GM19043 (cell line): ENCODE measurements around the gene TRIP12.
A peak's percentile ranks its signal among the peaks of the same experiment; 100 is the strongest.
"Not testable (repeated sequence)": the region's sequence is repeated elsewhere in the genome, so short reads cannot be mapped to it uniquely, and the experiment has no call there.

Source experiments
- ATAC-seq: cut with Tn5 transposase; IDR thresholded peaks from one replicate; pipeline ENCODE4 v1.9.1; 2021; ENCODE audit warnings: low read depth; ENCODE audit not compliant: unreplicated experiment

Gene TRIP12

GRCh38 chr2:229880892-229881586 is 40.8 kb downstream of the TRIP12 start:
- no peak for ATAC-seq

- no peak for ATAC-seq
Measured at GRCh38 chr2:229879191-229879950, 42.4 kb downstream of the TRIP12 start.

- ATAC-seq: no peak
Measured at GRCh38 chr2:229875549-229875948, 46.3 kb downstream of the TRIP12 start.

- ATAC-seq: no peak
Measured at GRCh38 chr2:229874647-229875046, 47.2 kb downstream of the TRIP12 start.

- peak; percentile 95 for ATAC-seq
Measured at GRCh38 chr2:229873123-229873581, 48.7 kb downstream of the TRIP12 start.

DNA sequence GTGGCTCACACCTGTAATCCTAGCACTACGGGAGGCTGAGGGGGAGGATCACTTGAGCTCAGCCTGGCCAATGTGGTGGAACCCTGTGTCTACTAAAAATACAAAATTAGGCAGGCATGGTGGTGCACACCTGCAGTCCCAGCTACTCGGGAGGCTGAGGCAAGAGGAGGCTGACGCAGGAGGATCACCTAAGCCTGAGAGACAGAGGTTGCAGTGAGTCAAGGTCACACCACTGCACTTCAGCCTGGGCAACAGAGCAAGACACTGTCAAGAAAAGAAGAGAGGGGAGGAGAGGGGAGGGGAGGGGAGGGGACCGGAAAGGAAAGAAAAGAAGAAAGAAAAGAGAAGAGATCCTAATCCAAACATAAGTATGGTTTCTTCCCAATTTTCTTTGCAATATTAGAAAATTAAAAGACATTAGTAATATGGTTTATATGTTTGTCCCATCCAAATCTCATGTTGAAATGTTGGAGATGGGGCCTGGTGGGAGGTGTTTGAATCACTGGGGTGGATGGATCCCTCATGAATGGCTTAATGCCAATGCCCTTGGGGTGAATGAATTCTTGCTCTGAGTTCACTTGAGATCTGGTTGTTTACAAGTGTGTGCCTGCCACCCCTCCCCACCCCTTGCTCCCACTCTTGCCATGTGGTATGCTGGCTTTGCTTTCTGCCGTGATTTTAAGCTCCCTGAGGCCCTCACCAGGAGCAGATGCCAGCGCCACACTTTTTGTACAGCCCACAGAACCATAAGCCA is 50.7 kb downstream of the TRIP12 start:
- ATAC-seq: no peak

DNA sequence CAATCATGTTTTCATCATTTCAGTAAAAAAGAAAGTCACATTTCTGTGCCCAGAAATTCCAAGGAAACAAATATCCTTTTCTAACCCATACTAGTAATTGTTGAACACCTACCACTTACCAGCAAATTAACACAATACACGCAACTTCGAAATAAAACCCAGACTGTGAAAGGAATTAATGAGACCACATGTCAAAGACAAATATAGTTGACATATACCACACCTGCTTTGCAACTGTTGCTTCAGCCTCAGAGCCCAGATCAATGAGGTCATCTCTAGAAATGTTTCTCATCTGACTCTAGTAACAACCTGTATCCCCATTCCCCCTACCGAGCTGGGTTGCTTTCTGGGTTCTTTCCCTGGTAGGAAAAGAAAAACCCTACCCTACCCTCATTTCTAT is 52.6 kb downstream of the TRIP12 start:
- no peak for ATAC-seq

- ATAC-seq: no peak
Measured at GRCh38 chr2:229868794-229869193, 53.0 kb downstream of the TRIP12 start.

DNA sequence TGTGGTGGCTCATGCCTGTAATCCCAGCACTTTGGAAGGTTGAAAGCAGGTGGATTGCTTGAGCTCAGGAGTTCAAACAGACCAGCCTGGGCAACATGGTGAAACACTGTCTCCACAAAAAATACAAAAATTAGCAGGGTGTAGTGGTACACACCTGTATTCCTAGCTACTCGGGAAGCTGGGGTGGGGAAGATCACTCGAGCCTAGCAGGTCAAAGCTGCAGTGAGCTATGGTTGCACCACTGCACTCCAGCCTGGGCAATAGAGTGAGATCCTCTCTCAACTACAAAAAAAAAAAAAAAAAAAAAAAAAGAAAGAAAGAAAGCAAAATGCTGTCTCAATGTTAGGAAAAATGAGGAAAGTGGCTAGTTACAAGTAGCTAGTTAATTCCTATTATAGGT is 56.8 kb downstream of the TRIP12 start:
- no peak for ATAC-seq

GRCh38 chr2:229861431-229861830 is 60.4 kb downstream of the TRIP12 start:
- no peak for ATAC-seq

GRCh38 chr2:229860334-229860733 is 61.5 kb downstream of the TRIP12 start:
- no peak for ATAC-seq

DNA sequence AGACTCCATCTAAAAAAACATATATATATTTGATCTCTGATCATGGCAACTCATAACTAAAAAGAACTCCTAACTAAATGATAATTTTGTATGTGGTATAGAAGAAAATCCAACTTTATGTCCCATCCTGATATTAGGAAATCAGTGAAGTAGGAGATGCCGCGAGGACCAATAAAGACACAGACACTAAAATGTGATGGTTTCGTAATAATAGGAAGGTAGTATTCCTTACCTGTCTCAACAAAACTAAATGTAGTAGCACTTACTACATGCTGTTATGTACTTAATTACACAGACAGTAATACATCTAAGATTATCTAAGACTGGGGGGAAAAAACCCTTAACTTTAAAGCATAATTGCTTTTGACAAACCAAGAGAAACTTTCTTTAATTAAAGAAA is 63.5 kb downstream of the TRIP12 start:
- ATAC-seq: no peak

DNA sequence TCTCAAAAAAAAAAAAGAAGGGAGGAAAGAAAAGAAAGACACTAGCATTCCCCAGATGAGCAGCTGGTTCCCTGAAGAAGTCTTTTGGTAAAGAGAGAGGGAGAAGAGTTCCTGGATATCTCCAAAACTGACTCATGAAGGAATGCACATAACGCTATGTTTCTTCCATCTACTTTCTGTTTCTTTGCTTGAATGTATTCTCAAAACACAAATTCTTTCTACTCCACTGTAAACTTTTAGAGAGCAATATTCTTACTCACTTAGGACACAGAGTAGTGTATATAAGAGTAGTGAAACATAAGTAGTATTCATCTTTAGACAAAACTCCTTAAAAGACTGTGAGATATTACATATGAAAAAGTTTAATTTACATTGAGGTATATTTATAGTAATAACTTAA is 64.2 kb downstream of the TRIP12 start:
- ATAC-seq: no peak

- ATAC-seq: peak; percentile 77
Measured at GRCh38 chr2:229856413-229856812, 65.4 kb downstream of the TRIP12 start.

- ATAC-seq: no peak
Measured at GRCh38 chr2:229855116-229855515, 66.7 kb downstream of the TRIP12 start.

DNA sequence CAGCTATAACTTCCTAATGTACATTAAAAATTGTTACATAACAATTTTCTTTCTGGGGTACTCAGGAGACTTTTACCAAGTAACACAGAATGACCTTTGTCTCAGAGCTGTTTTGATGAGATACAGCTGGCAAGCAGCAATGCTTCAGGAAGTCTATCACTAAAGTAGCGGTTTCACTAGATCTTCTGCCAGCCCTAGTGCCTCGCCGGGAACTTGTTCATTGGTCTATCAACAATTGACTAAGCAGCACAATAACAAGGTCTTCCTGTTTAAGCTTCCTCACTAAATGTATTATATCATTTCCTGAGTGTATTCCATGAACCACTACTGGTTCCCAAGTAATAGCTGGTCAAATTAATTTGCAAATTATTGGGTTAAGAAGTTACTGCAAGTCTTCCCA is 69.2 kb downstream of the TRIP12 start:
- ATAC-seq: peak; percentile 66

DNA sequence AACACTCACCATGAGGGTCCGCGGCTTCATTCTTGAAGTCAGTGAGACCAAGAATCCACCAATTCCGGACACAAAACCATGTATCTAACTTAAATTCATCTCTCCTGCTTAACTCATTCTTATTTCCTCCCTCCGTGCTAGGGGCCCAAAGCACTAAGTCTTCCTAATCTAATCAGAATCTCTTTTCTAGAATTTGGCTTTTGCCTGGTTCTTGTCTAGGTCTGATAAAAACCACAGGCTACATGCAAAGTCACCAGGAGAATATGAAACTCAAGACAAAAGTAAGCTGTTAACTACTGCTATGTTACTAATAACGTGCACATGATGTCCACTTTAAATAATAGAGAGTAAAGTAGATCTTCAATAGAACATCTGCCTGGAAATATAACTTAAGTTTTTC is 69.9 kb downstream of the TRIP12 start:
- ATAC-seq: no peak

GRCh38 chr2:229850355-229851275 is 71.2 kb downstream of the TRIP12 start:
- not testable (repeated sequence) for ATAC-seq

GRCh38 chr2:229849073-229849472 is 72.7 kb downstream of the TRIP12 start:
- no peak for ATAC-seq

GRCh38 chr2:229843613-229844012 is 78.2 kb downstream of the TRIP12 start:
- no peak for ATAC-seq
